ENCODE results near the gene GOLIM4.

GOLIM4 gene

GRCh38 chr3:168097381-168097780 is 1.7 kb upstream of the GOLIM4 start:
- DNase-seq: no peak

GRCh38 chr3:168096210-168096652 is 507 bp upstream of the GOLIM4 start:
- DNase-seq: peak; percentile 88

GRCh38 chr3:168094877-168095610 is 680 bp downstream of the GOLIM4 start:
- DNase-seq: peak; percentile 62

- no peak for DNase-seq
Observed at GRCh38 chr3:168094580-168094876, 1.2 kb downstream of the GOLIM4 start.

- DNase-seq: no peak
Observed at GRCh38 chr3:168093790-168094189, 1.9 kb downstream of the GOLIM4 start.

- DNase-seq: no peak
Observed at GRCh38 chr3:168093229-168093628, 2.5 kb downstream of the GOLIM4 start.

GRCh38 chr3:168091941-168092340 is 3.8 kb downstream of the GOLIM4 start:
- no peak for DNase-seq

- DNase-seq: no peak
Observed at GRCh38 chr3:168091302-168091858, 4.3 kb downstream of the GOLIM4 start.

- no peak for DNase-seq
Observed at GRCh38 chr3:168090306-168091085, 5.2 kb downstream of the GOLIM4 start.

- DNase-seq: no peak
Observed at GRCh38 chr3:168089179-168089771, 6.4 kb downstream of the GOLIM4 start.

GRCh38 chr3:168088106-168088720 is 7.5 kb downstream of the GOLIM4 start:
- no peak for DNase-seq

GRCh38 chr3:168087539-168087938 is 8.2 kb downstream of the GOLIM4 start:
- DNase-seq: no peak

GRCh38 chr3:168086541-168087260 is 9.0 kb downstream of the GOLIM4 start:
- no peak for DNase-seq

- no peak for DNase-seq
Observed at GRCh38 chr3:168085491-168086119, 10.1 kb downstream of the GOLIM4 start.

GRCh38 chr3:168083906-168084305 is 11.8 kb downstream of the GOLIM4 start:
- DNase-seq: no peak

- no peak for DNase-seq
Observed at GRCh38 chr3:168081856-168082255, 13.9 kb downstream of the GOLIM4 start.

- DNase-seq: no peak
Observed at GRCh38 chr3:168081171-168081771, 14.5 kb downstream of the GOLIM4 start.

- DNase-seq: no peak
Observed at GRCh38 chr3:168080499-168081170, 15.1 kb downstream of the GOLIM4 start.

- DNase-seq: no peak
Observed at GRCh38 chr3:168080022-168080421, 15.7 kb downstream of the GOLIM4 start.

- DNase-seq: no peak
Observed at GRCh38 chr3:168077091-168077490, 18.6 kb downstream of the GOLIM4 start.

All from NCI-H1694 (cell line).